ENCODE results near the gene ELP5.

DNA sequence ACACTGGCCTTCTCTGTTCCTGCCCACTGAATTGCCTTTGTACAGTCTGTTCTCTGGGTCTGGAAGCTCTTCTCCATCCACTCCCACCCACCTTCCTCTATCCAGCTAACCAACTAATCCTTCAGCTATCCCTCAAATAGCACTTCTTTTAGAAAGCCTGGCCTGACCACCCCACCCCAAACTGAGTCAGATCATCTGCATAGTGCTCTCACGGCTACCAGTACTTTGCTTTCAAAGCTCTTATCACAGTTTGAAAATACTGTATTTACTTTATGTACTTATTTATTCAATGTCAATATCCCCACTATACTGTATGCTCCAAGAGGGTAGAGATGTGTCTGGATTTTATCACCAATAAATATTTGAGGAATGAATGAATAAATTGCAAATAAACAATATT, 14.8 kb downstream of the ELP5 start:
- TF ChIP-seq POLR2A (IDR thresholded peaks at IDR 0.05), result no peak
- TF ChIP-seq, protein P1, sequence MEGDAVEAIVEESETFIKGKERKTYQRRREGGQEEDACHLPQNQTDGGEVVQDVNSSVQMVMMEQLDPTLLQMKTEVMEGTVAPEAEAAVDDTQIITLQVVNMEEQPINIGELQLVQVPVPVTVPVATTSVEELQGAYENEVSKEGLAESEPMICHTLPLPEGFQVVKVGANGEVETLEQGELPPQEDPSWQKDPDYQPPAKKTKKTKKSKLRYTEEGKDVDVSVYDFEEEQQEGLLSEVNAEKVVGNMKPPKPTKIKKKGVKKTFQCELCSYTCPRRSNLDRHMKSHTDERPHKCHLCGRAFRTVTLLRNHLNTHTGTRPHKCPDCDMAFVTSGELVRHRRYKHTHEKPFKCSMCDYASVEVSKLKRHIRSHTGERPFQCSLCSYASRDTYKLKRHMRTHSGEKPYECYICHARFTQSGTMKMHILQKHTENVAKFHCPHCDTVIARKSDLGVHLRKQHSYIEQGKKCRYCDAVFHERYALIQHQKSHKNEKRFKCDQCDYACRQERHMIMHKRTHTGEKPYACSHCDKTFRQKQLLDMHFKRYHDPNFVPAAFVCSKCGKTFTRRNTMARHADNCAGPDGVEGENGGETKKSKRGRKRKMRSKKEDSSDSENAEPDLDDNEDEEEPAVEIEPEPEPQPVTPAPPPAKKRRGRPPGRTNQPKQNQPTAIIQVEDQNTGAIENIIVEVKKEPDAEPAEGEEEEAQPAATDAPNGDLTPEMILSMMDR (IDR thresholded peaks at IDR 0.05), result no peak

All from esophagus squamous epithelium (tissue), 4 donors.